Measurements from ENCODE around the gene ANKRD28. TPM values are rescaled to one million over a fixed set of nuclear protein-coding genes. Genes with fewer than 3 reads are reported as not detected.
A peak's percentile ranks its signal among the peaks of the same experiment; 100 is the strongest.

Gene ANKRD28
- total and polyA plus RNA-seq, 2 experiments from 2014 or later = 15.2 to 61.3 TPM

GRCh38 chr3:15631426-15632211 is 166.2 kb downstream of the ANKRD28 start:
- no peaks in the 10 kb centered on the region for H3K27me3 ChIP-seq (ENCODE audit: insufficient read depth)
- Mint-ChIP-seq H3K36me3 (ENCODE audit: low read depth) (peaks cover 4% of the 10 kb centered on the region; the same call in 1 of the 3 replicates), H3K4me3 (no peak overlapping the region), H3K9me3 (no peaks in the 10 kb centered on the region), H3K27me3 (ENCODE audit: insufficient read depth, low read depth, poor library complexity) (peaks cover 4% of the 10 kb centered on the region), H3K4me1 (peaks cover 63% of the 10 kb centered on the region), H3K27ac (peak overlapping the region; percentile 87)
- ATAC-seq (peak; percentile 13), DNase-seq (ENCODE audit: low spot score) (peak; percentile 43)
- H3K27ac ChIP-seq (ENCODE audit: low read depth) = peak overlapping the region; percentile 72
- no peaks in the 10 kb centered on the region; the same call in 1 of the 2 replicates for H3K9me2 ChIP-seq (ENCODE audit: insufficient read depth)
- H3K36me3 ChIP-seq (ENCODE audit: insufficient read depth) = no peaks in the 10 kb centered on the region
- H4K20me1 ChIP-seq (replicated peaks; ENCODE audit: insufficient read depth) = no peaks in the 10 kb centered on the region
- H2AFZ ChIP-seq = no peak overlapping the region
- H3F3A ChIP-seq (replicated peaks; ENCODE audit: low read depth) = no peaks in the 10 kb centered on the region
- H3K4me3 ChIP-seq = no peak overlapping the region
- TF ChIP-seq CTCF (conservative IDR thresholded peaks at IDR 0.05; ENCODE audit: low read depth in 2 of 2) (0 out of 4 replicates have a peak, but pooled peaks have one; percentile 2 to 9), ZNF331 (CRISPR knock-in tag; IDR thresholded peaks at IDR 0.05; ENCODE audit: low read depth) (no peak)
- peaks cover 60% of the 10 kb centered on the region for H3K4me1 ChIP-seq (ENCODE audit: insufficient read depth)
- no peaks in the 10 kb centered on the region for H3K79me2 ChIP-seq (replicated peaks; ENCODE audit: insufficient read depth)
- H3K4me2 ChIP-seq = peak overlapping the region; percentile 44

- H3K36me3 Mint-ChIP-seq (ENCODE audit: low read depth) = peaks cover under 1% of the 10 kb centered on the region; the same call in 1 of the 3 replicates
- peaks cover 54% of the 10 kb centered on the region for H3K4me1 ChIP-seq (ENCODE audit: insufficient read depth)
- no peaks in the 10 kb centered on the region for H3K36me3 ChIP-seq (ENCODE audit: insufficient read depth)
- H3K4me2 ChIP-seq = peak overlapping the region; percentile 44; the same call in 1 of the 2 replicates
- no peak for ATAC-seq
- H3K27ac ChIP-seq (ENCODE audit: low read depth) = peak overlapping the region; percentile 72; the same call in 1 of the 2 replicates
- H3K79me2 ChIP-seq (replicated peaks; ENCODE audit: insufficient read depth) = no peaks in the 10 kb centered on the region
- H3K4me3 ChIP-seq = no peak overlapping the region
- no peak overlapping the region for H2AFZ ChIP-seq
- H3K4me1 Mint-ChIP-seq = peaks cover 57% of the 10 kb centered on the region
- H3K9me3 Mint-ChIP-seq = no peaks in the 10 kb centered on the region
- peak overlapping the region; percentile 93 for H3K27ac Mint-ChIP-seq
- no peaks in the 10 kb centered on the region for H4K20me1 ChIP-seq (replicated peaks; ENCODE audit: insufficient read depth)
- H3K9me2 ChIP-seq (ENCODE audit: insufficient read depth) = no peaks in the 10 kb centered on the region; the same call in 1 of the 2 replicates
- H3K27me3 ChIP-seq (ENCODE audit: insufficient read depth) = no peaks in the 10 kb centered on the region
- H3K27me3 Mint-ChIP-seq (ENCODE audit: insufficient read depth, low read depth, poor library complexity) = peaks cover 5% of the 10 kb centered on the region
- no peak overlapping the region for H3K4me3 Mint-ChIP-seq
- no peaks in the 10 kb centered on the region for H3F3A ChIP-seq (replicated peaks; ENCODE audit: low read depth)
- DNase-seq (ENCODE audit: low spot score) = peak; percentile 34
- TF ChIP-seq EZH2phosphoT487 (IDR thresholded peaks at IDR 0.05; ENCODE audit: unreplicated experiment) (no peak), CTCF (conservative IDR thresholded peaks at IDR 0.05; ENCODE audit: low read depth in 2 of 2) (no peak), REST (IDR thresholded peaks at IDR 0.05; ENCODE audit: unreplicated experiment) (no peak), ETS1 (IDR thresholded peaks at IDR 0.05) (no peak), NANOG (IDR thresholded peaks at IDR 0.05; ENCODE audit: borderline replicate concordance) (no peak), EZH2 (IDR thresholded peaks at IDR 0.05; ENCODE audit: low read depth, unreplicated experiment) (no peak), STAT1 (IDR thresholded peaks at IDR 0.05; ENCODE audit: unreplicated experiment) (no peak)
Observed at GRCh38 chr3:15630646-15631350, 167.0 kb downstream of the ANKRD28 start.
